ENCODE measurements around the gene HDGFL2. TPM values are rescaled to one million over a fixed set of nuclear protein-coding genes. Genes with fewer than 3 reads are reported as not detected.

HDGFL2 gene
- total and polyA plus RNA-seq, 2 of the 8 experiments (the other 6 are each of a cell fraction or from before 2014, with no cell fraction given): 31.1 to 106 TPM

- ChIA-PET POLR2A (ENCODE audit: partially characterized antibody) (interaction anchor here (0.7 to 2.5 kb wide), 6 partner anchors 12 to 54 kb away, joined by 3 to 10 read pairs (median 4); partner anchors contain the start of gene HDGFL2), CTCF (ENCODE audit: partially characterized antibody) (interaction anchor here (1.5 to 2.3 kb wide), 3 partner anchors 22 to 66 kb away, joined by 3 to 9 read pairs (median 5); no protein-coding TSS in a partner anchor)
- Histone ChIP-seq H3K23me2 (ENCODE audit: low read depth, low read length) (no peaks in the 10 kb centered on the region), H3K56ac (replicated peaks; ENCODE audit: insufficient read length, low read depth, low read length) (no peak overlapping the region), H3K4me2 (ENCODE audit: insufficient read depth in 1 of 2, low read depth in 2 of 2, low read length in 2 of 2) (no peak overlapping the region), H2AFZ (ENCODE audit: low read length) (no peak overlapping the region), H3K14ac (ENCODE audit: insufficient read length) (no peak overlapping the region), H3K79me2 (ENCODE audit: control insufficient read depth in 1 of 2, insufficient read depth in 2 of 2, low read length in 2 of 2) (no peaks in the 10 kb centered on the region), H2BK5ac (ENCODE audit: low read depth, low read length) (no peak overlapping the region), H4K91ac (replicated peaks; ENCODE audit: insufficient read length, low read length) (no peak overlapping the region), H2BK120ac (replicated peaks; ENCODE audit: low read depth, low read length) (no peak overlapping the region), H3K4me1 (replicated peaks in 1 of 4; ENCODE audit: control insufficient read depth in 3 of 4, insufficient read depth in 4 of 4, low read length in 3 of 4) (no peaks in the 10 kb centered on the region), H2BK20ac (ENCODE audit: low read length) (no peak overlapping the region), H3K4ac (replicated peaks; ENCODE audit: insufficient read length, low read depth, low read length) (no peak overlapping the region), H3K4me3 (ENCODE audit: extremely low read depth in 1 of 4, insufficient read depth in 2 of 4, low read depth in 3 of 4, low read length in 4 of 4) (no peak overlapping the region), H4K5ac (ENCODE audit: insufficient read length, low read depth, low read length) (no peak overlapping the region), H3K23ac (ENCODE audit: insufficient read length) (no peak overlapping the region), H3K79me1 (ENCODE audit: low read depth, low read length) (no peaks in the 10 kb centered on the region), H2AK5ac (ENCODE audit: low read depth, low read length) (no peak overlapping the region), H2BK12ac (ENCODE audit: low read depth, low read length) (no peak overlapping the region), H3K36me3 (ENCODE audit: control insufficient read depth in 2 of 4, insufficient read depth in 4 of 4, low read length in 3 of 4) (peaks cover 10 to 58% (median 23%) of the 10 kb centered on the region in 4 experiments), H4K8ac (ENCODE audit: extremely low read depth, insufficient read depth, low read length) (no peak overlapping the region), H3K27me3 (replicated peaks in 1 of 4; ENCODE audit: control insufficient read depth in 3 of 4, extremely low read depth in 1 of 4, insufficient read depth in 3 of 4, low read length in 3 of 4) (peaks cover 0 to 3% (median 0%) of the 10 kb centered on the region in 4 experiments; a peak in 2 of 7 replicates), H3K27ac (ENCODE audit: low read depth, low read length) (no peak overlapping the region), H3K9me3 (ENCODE audit: insufficient read depth in 2 of 2, low read depth in 1 of 2, low read length in 1 of 2) (no peaks in the 10 kb centered on the region), H2BK15ac (ENCODE audit: low read length) (no peak overlapping the region), H3K18ac (ENCODE audit: extremely low read depth, low read length) (no peak overlapping the region), H4K20me1 (replicated peaks in 1 of 2; ENCODE audit: control insufficient read depth in 1 of 2, insufficient read depth in 2 of 2, low read length in 2 of 2) (peaks cover 10 to 26% of the 10 kb centered on the region in 2 experiments), H3K9ac (replicated peaks in 1 of 4; ENCODE audit: extremely low read depth in 1 of 4, low read depth in 3 of 4, low read length in 3 of 4) (no peak overlapping the region)
- no peak for FAIRE-seq
- no peak for DNase-seq (ENCODE audit: low read depth in 1 of 2, low spot score in 2 of 2)
- 94% methylated on average over 19 of the region's 25 CpGs; no CpG with 5 or more reads in 1 of the 2 experiments for WGBS, 2 experiments (ENCODE audit: extremely low coverage in 1 of 2, insufficient coverage in 1 of 2, insufficient read length in 1 of 2, insufficient replicate concordance in 2 of 2, low coverage in 1 of 2, low lambda C conversion rate in 2 of 2, missing lambda C conversion rate in 1 of 2)
- TF ChIP-seq PHF8 (conservative IDR thresholded peaks at IDR 0.05; ENCODE audit: low read depth, low read length): no peak
- TF ChIP-seq MAX (IDR thresholded peaks at IDR 0.05): no peak
- no peak for TF ChIP-seq RBBP5 (IDR thresholded peaks at IDR 0.05; ENCODE audit: borderline replicate concordance, low read depth, low read length)
- TF ChIP-seq JUN (IDR thresholded peaks at IDR 0.05; ENCODE audit: low read depth, low read length): no peak
- TF ChIP-seq CREB1 (IDR thresholded peaks at IDR 0.05): no peak
- no peak for TF ChIP-seq TBP (IDR thresholded peaks at IDR 0.05; ENCODE audit: low read depth, low read length)
- TF ChIP-seq SUZ12 (IDR thresholded peaks at IDR 0.05; ENCODE audit: low read length): no peak
- TF ChIP-seq RFX5 (IDR thresholded peaks at IDR 0.05; ENCODE audit: borderline replicate concordance, low read depth, low read length): no peak
- no peak for TF ChIP-seq JUND (IDR thresholded peaks at IDR 0.05; ENCODE audit: low read length)
- no peak for TF ChIP-seq MAFK (IDR thresholded peaks at IDR 0.05; ENCODE audit: low read depth, low read length)
- TF ChIP-seq CEBPB (IDR thresholded peaks at IDR 0.05; ENCODE audit: low read depth, low read length): no peak
- no peak for TF ChIP-seq ASH2L (IDR thresholded peaks at IDR 0.05; ENCODE audit: low read length)
- no peak for TF ChIP-seq GABPA (IDR thresholded peaks at IDR 0.05; ENCODE audit: borderline replicate concordance, insufficient read depth, low read length)
- no peak for TF ChIP-seq CHD1 (IDR thresholded peaks at IDR 0.05; ENCODE audit: low read depth, low read length)
- no peak for TF ChIP-seq SRF (IDR thresholded peaks at IDR 0.05; ENCODE audit: low read depth, low read length)
- no peak for TF ChIP-seq SP2 (IDR thresholded peaks at IDR 0.05; ENCODE audit: low read length)
Measured at GRCh38 chr19:4501691-4502090, 29.6 kb downstream of the HDGFL2 start.
